Measurements from ENCODE around the gene ETV3L. TPM values are rescaled to one million over a fixed set of nuclear protein-coding genes. Genes with fewer than 3 reads are reported as not detected.

Gene ETV3L
- total and polyA plus RNA-seq, 2 of the 8 experiments (the other 6 are each of a cell fraction or from before 2014, with no cell fraction given) = 0.17 to 0.26 TPM

DNA sequence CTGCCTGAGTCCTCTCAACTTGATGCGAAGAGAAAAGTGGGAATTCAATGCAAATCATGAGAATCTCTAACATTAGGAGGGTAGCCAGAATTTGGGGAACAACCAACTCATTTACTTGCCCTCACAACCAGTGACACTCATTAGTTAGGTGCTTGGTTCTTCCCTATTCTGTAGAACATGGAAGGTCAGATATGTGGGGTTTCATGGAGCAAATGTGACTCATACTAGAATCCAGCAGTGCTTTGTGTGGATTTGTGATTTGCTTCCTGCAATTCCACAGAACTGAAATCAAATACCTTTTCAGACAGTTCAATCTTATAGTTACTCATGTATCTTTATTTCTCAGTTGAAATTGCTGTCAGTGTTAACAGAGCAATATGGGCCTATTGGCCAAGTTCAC lies 45.5 kb upstream of the ETV3L start (continued):
- TF ChIP-seq, protein P1, sequence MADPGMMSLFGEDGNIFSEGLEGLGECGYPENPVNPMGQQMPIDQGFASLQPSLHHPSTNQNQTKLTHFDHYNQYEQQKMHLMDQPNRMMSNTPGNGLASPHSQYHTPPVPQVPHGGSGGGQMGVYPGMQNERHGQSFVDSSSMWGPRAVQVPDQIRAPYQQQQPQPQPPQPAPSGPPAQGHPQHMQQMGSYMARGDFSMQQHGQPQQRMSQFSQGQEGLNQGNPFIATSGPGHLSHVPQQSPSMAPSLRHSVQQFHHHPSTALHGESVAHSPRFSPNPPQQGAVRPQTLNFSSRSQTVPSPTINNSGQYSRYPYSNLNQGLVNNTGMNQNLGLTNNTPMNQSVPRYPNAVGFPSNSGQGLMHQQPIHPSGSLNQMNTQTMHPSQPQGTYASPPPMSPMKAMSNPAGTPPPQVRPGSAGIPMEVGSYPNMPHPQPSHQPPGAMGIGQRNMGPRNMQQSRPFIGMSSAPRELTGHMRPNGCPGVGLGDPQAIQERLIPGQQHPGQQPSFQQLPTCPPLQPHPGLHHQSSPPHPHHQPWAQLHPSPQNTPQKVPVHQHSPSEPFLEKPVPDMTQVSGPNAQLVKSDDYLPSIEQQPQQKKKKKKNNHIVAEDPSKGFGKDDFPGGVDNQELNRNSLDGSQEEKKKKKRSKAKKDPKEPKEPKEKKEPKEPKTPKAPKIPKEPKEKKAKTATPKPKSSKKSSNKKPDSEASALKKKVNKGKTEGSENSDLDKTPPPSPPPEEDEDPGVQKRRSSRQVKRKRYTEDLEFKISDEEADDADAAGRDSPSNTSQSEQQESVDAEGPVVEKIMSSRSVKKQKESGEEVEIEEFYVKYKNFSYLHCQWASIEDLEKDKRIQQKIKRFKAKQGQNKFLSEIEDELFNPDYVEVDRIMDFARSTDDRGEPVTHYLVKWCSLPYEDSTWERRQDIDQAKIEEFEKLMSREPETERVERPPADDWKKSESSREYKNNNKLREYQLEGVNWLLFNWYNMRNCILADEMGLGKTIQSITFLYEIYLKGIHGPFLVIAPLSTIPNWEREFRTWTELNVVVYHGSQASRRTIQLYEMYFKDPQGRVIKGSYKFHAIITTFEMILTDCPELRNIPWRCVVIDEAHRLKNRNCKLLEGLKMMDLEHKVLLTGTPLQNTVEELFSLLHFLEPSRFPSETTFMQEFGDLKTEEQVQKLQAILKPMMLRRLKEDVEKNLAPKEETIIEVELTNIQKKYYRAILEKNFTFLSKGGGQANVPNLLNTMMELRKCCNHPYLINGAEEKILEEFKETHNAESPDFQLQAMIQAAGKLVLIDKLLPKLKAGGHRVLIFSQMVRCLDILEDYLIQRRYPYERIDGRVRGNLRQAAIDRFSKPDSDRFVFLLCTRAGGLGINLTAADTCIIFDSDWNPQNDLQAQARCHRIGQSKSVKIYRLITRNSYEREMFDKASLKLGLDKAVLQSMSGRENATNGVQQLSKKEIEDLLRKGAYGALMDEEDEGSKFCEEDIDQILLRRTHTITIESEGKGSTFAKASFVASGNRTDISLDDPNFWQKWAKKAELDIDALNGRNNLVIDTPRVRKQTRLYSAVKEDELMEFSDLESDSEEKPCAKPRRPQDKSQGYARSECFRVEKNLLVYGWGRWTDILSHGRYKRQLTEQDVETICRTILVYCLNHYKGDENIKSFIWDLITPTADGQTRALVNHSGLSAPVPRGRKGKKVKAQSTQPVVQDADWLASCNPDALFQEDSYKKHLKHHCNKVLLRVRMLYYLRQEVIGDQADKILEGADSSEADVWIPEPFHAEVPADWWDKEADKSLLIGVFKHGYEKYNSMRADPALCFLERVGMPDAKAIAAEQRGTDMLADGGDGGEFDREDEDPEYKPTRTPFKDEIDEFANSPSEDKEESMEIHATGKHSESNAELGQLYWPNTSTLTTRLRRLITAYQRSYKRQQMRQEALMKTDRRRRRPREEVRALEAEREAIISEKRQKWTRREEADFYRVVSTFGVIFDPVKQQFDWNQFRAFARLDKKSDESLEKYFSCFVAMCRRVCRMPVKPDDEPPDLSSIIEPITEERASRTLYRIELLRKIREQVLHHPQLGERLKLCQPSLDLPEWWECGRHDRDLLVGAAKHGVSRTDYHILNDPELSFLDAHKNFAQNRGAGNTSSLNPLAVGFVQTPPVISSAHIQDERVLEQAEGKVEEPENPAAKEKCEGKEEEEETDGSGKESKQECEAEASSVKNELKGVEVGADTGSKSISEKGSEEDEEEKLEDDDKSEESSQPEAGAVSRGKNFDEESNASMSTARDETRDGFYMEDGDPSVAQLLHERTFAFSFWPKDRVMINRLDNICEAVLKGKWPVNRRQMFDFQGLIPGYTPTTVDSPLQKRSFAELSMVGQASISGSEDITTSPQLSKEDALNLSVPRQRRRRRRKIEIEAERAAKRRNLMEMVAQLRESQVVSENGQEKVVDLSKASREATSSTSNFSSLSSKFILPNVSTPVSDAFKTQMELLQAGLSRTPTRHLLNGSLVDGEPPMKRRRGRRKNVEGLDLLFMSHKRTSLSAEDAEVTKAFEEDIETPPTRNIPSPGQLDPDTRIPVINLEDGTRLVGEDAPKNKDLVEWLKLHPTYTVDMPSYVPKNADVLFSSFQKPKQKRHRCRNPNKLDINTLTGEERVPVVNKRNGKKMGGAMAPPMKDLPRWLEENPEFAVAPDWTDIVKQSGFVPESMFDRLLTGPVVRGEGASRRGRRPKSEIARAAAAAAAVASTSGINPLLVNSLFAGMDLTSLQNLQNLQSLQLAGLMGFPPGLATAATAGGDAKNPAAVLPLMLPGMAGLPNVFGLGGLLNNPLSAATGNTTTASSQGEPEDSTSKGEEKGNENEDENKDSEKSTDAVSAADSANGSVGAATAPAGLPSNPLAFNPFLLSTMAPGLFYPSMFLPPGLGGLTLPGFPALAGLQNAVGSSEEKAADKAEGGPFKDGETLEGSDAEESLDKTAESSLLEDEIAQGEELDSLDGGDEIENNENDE (IDR thresholded peaks at IDR 0.05; ENCODE audit: insufficient replicate concordance, low read length) = no peak
- TF ChIP-seq BCL11A (IDR thresholded peaks at IDR 0.05; ENCODE audit: low read depth in 2 of 2, low read length in 2 of 2) (no peak), BACH1 (IDR thresholded peaks at IDR 0.05; ENCODE audit: low read length) (no peak), KDM5A (IDR thresholded peaks at IDR 0.05; ENCODE audit: low read length) (no peak), POLR2AphosphoS5 (IDR thresholded peaks at IDR 0.05; ENCODE audit: low read depth, low read length) (no peak), CTBP2 (IDR thresholded peaks at IDR 0.05; ENCODE audit: borderline replicate concordance, insufficient read depth, insufficient read length, low read length) (no peak)
